CD4-positive, alpha-beta T cell (primary cell): ENCODE results near the gene ADSL. TPM values are rescaled to one million over a fixed set of nuclear protein-coding genes. Genes with fewer than 3 reads are reported as not detected.

ENCODE experiments used
- ATAC-seq: fragments of 200-7000 bp; cut with Tn5 transposase; one replicate; pipeline ENCODE4 v1.10.0; 2022; ENCODE audit warnings: mild to moderate bottlenecking; ENCODE audit not compliant: poor library complexity
- CTCF ChIA-PET: fragments of 350-600 bp; sonication (Branson Sonifier 250); formaldehyde crosslinking; loops from one replicate; lab custom pipeline; 2021; ENCODE audit warnings: antibody characterized with exemption, inconsistent platforms; lab: Charles Lee
- POLR2A ChIA-PET: fragments of 350-600 bp; sonication (Branson Sonifier 250); formaldehyde crosslinking; loops from one replicate; lab custom pipeline; 2021; ENCODE audit warnings: antibody characterized with exemption, inconsistent platforms; lab: Charles Lee
- DNase-seq, 14 experiments: peaks; one replicate each; pipeline ENCODE4 v3.0.0-alpha.2; 2013 to 2020; ENCODE audit warnings: mixed read lengths in 2 of 14
- H3K27ac ChIP-seq, 2 donors: one replicate each; pipeline versions ENCODE4 v1.5.1 to v1.7.0; 2013; ENCODE audit warnings: low read length in 2 of 2, low read depth in 1 of 2, mild to moderate bottlenecking in 1 of 2
- H3K27me3 ChIP-seq, 2 experiments: 1 replicate in 1 of 2; 2 replicates in 1 of 2; pipeline versions ENCODE4 v1.6.1 to v1.7.0; 2013; ENCODE audit warnings: low read length in 2 of 2, control low read depth in 1 of 2, mild to moderate bottlenecking in 1 of 2, moderate library complexity in 1 of 2; ENCODE audit not compliant: insufficient read depth in 2 of 2, control insufficient read depth in 1 of 2
- H3K36me3 ChIP-seq: one replicate; pipeline ENCODE4 v1.6.1; 2013; ENCODE audit warnings: low read length, control low read depth; ENCODE audit not compliant: insufficient read depth
- H3K4me1 ChIP-seq: one replicate; pipeline ENCODE4 v1.6.1; 2013; ENCODE audit warnings: low read length, control low read depth; ENCODE audit not compliant: insufficient read depth
- H3K4me3 ChIP-seq: one replicate; pipeline ENCODE4 v1.5.1; 2013; ENCODE audit warnings: mild to moderate bottlenecking, low read length, moderate library complexity
- H3K9me3 ChIP-seq, 2 experiments: 1 replicate in 1 of 2; 2 replicates in 1 of 2; pipeline versions ENCODE4 v1.6.1 to v1.7.0; 2013; ENCODE audit warnings: low read length in 2 of 2, mild to moderate bottlenecking in 2 of 2, control low read depth in 1 of 2, moderate library complexity in 1 of 2; ENCODE audit not compliant: control insufficient read depth in 1 of 2, insufficient read depth in 1 of 2
- H3K27ac Mint-ChIP-seq: one replicate; pipeline ENCODE4 v1.8.0; 2020; ENCODE audit warnings: mixed read lengths
- H3K27me3 Mint-ChIP-seq: one replicate; pipeline ENCODE4 v1.8.0; 2021; ENCODE audit warnings: mixed read lengths
- H3K36me3 Mint-ChIP-seq: one replicate; pipeline ENCODE4 v1.8.0; 2021; ENCODE audit warnings: low read depth, mixed read lengths
- H3K4me1 Mint-ChIP-seq: one replicate; pipeline ENCODE4 v1.8.0; 2021; ENCODE audit warnings: low read depth, mixed read lengths
- H3K4me3 Mint-ChIP-seq: one replicate; pipeline ENCODE4 v1.8.0; 2020; ENCODE audit warnings: mild to moderate bottlenecking, mixed read lengths
- H3K9me3 Mint-ChIP-seq: one replicate; pipeline ENCODE4 v1.8.0; 2020; ENCODE audit warnings: mixed read lengths
- CTCF ChIP-seq: fragments of 200-600 bp; IDR thresholded peaks from one replicate; pipeline ENCODE4 v1.8.0; 2022; ENCODE audit warnings: antibody characterized with exemption, mild to moderate bottlenecking
- intact Hi-C, 2 experiments: fragments of 100-400 bp; cut with DNase I in 1 of 2; cut with micrococcal nuclease in 1 of 2; formaldehyde crosslinking; loops; one replicate each; pipeline versions ENCODE4 v1.15.1 to v1.9.0; 2023 to 2025; cut with DNase I, micrococcal nuclease
- total RNA-seq, 174 experiments: library from RNA in 2 of 174; stranded (reverse) in 2 of 174; gene quantifications; one replicate each; pipeline ENCODE4 v1.2.3 and lab custom pipeline; 2021 to 2026

ADSL gene
- total RNA-seq, 2 experiments from 2014 or later: 62.9 to 75.3 TPM

- Histone ChIP-seq H3K36me3 (peaks cover 75% of the 10 kb centered on the region), H3K4me1 (peaks cover 36% of the 10 kb centered on the region), H3K4me3 (no peak overlapping the region), H3K27ac (peak overlapping the region in 1 of 2 donors; percentile 43), H3K27me3 (no peaks in the 10 kb centered on the region), H3K9me3 (no peaks in the 10 kb centered on the region)
- Mint-ChIP-seq H3K4me3 (no peak overlapping the region), H3K36me3 (peaks cover 78% of the 10 kb centered on the region), H3K27ac (peak overlapping the region; percentile 49), H3K27me3 (no peaks in the 10 kb centered on the region), H3K4me1 (peaks cover 41% of the 10 kb centered on the region), H3K9me3 (no peaks in the 10 kb centered on the region)
- ChIA-PET CTCF (no interaction called here), POLR2A (interaction anchor here (1.6 kb wide), 1 partner anchor 33 kb away, joined by 6 read pairs; no protein-coding TSS in a partner anchor)
- no peak for TF ChIP-seq CTCF
- ATAC-seq: no peak
- intact Hi-C loops: no loop called here
- DNase-seq: no peak
Measured at GRCh38 chr22:40417881-40418280, 71.6 kb downstream of the ADSL start.

- Mint-ChIP-seq H3K27ac (peak overlapping the region; percentile 49), H3K27me3 (no peaks in the 10 kb centered on the region), H3K9me3 (no peaks in the 10 kb centered on the region), H3K4me3 (no peak overlapping the region), H3K4me1 (peaks cover 41% of the 10 kb centered on the region), H3K36me3 (peaks cover 85% of the 10 kb centered on the region)
- ATAC-seq: peak; percentile 39
- ChIA-PET CTCF (no interaction called here), POLR2A (interaction anchor here (1.6 kb wide), 1 partner anchor 33 kb away, joined by 6 read pairs; no protein-coding TSS in a partner anchor)
- Histone ChIP-seq H3K27ac (peak overlapping the region in 1 of 2 donors; percentile 43), H3K27me3 (no peaks in the 10 kb centered on the region), H3K4me3 (no peak overlapping the region), H3K36me3 (peaks cover 82% of the 10 kb centered on the region), H3K9me3 (no peaks in the 10 kb centered on the region), H3K4me1 (peaks cover 36% of the 10 kb centered on the region)
- TF ChIP-seq CTCF: no peak
- DNase-seq: peak in 1 of 14 experiments; percentile 29
- intact Hi-C loops: no loop called here
Measured at GRCh38 chr22:40418366-40419201, 72.3 kb downstream of the ADSL start.

- peaks cover 31% of the 10 kb centered on the region for H3K4me1 Mint-ChIP-seq
- peaks cover 80% of the 10 kb centered on the region for H3K36me3 Mint-ChIP-seq
- Histone ChIP-seq H3K27ac (no peak overlapping the region), H3K4me3 (no peak overlapping the region), H3K36me3 (peaks cover 89% of the 10 kb centered on the region), H3K9me3 (no peaks in the 10 kb centered on the region), H3K4me1 (peaks cover 36% of the 10 kb centered on the region), H3K27me3 (no peaks in the 10 kb centered on the region)
- DNase-seq (no peak), ATAC-seq (no peak)
- H3K9me3 Mint-ChIP-seq: no peaks in the 10 kb centered on the region
- ChIA-PET CTCF (interaction anchor here (0.7 kb wide), 1 partner anchor 17 kb away, joined by 3 read pairs; no protein-coding TSS in a partner anchor), POLR2A (interaction anchor here (1.0 to 1.1 kb wide), 3 partner anchors 49 to 190 kb away, joined by 3 to 4 read pairs (median 4); partner anchors contain the start of gene SGSM3)
- intact Hi-C loops: no loop called here
- no peak overlapping the region for H3K4me3 Mint-ChIP-seq
- no peak for TF ChIP-seq CTCF
- peak overlapping the region; percentile 27 for H3K27ac Mint-ChIP-seq
- H3K27me3 Mint-ChIP-seq: no peaks in the 10 kb centered on the region
Measured at GRCh38 chr22:40419718-40420117, 73.4 kb downstream of the ADSL start.
